ENCODE data around the gene DNASE1L1.

DNA sequence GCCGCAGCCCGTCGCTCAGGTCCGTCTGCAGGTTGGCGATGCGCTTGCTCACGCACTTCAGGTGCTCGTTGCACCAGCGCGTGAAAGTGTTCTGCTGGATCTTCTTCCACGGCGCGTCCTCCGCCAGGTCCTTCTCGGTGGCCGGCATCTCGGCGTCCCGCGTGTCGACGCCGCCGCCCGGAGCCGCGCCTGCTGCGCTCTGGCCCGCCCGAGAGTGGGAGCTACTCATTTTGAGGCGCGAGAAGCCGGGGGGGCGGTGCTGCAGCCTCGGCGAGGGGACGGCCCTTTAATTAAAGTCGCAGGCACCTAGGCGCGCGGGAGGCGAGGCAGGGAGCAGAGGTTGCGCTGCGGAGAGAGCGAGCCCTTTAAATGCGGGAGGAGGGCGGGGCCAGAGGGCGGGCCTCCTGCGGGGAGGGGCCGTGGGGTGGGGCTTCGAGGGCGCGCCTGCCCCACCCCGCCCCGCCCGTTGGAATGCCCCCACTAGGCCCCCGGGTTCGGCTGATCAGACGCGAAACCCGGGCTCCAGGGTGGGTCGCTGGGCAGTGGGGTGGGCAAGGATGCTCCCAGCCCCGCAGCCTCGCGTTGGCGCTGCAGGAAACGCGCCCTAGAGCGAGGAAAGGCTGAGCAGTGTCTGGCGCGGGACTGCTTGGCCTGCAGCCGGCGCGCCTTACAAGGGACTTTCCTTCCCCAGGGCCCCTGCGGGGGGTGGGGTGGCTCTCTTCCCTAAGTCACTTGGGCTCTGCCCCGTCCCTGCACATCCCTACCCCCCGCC is 37.9 kb downstream of the DNASE1L1 start:
- TF ChIP-seq CTCF (tag by site-specific recombination; IDR thresholded peaks at IDR 0.05), result peak; percentile 46
- no peak for TF ChIP-seq ZNF560 (tag by site-specific recombination; IDR thresholded peaks at IDR 0.05; ENCODE audit: borderline replicate concordance)
- TF ChIP-seq ZBTB17 (tag by site-specific recombination; IDR thresholded peaks at IDR 0.05), result peak; percentile 74
- TF ChIP-seq ZNF175 (tag by site-specific recombination; IDR thresholded peaks at IDR 0.05), result no peak
- no peak for TF ChIP-seq ZNF239 (tag by site-specific recombination; IDR thresholded peaks at IDR 0.05)
- TF ChIP-seq ZSCAN5A (tag by site-specific recombination; IDR thresholded peaks at IDR 0.05), result 0 out of 2 replicates have a peak, but pooled peaks have one; percentile 69
- TF ChIP-seq, protein P1, sequence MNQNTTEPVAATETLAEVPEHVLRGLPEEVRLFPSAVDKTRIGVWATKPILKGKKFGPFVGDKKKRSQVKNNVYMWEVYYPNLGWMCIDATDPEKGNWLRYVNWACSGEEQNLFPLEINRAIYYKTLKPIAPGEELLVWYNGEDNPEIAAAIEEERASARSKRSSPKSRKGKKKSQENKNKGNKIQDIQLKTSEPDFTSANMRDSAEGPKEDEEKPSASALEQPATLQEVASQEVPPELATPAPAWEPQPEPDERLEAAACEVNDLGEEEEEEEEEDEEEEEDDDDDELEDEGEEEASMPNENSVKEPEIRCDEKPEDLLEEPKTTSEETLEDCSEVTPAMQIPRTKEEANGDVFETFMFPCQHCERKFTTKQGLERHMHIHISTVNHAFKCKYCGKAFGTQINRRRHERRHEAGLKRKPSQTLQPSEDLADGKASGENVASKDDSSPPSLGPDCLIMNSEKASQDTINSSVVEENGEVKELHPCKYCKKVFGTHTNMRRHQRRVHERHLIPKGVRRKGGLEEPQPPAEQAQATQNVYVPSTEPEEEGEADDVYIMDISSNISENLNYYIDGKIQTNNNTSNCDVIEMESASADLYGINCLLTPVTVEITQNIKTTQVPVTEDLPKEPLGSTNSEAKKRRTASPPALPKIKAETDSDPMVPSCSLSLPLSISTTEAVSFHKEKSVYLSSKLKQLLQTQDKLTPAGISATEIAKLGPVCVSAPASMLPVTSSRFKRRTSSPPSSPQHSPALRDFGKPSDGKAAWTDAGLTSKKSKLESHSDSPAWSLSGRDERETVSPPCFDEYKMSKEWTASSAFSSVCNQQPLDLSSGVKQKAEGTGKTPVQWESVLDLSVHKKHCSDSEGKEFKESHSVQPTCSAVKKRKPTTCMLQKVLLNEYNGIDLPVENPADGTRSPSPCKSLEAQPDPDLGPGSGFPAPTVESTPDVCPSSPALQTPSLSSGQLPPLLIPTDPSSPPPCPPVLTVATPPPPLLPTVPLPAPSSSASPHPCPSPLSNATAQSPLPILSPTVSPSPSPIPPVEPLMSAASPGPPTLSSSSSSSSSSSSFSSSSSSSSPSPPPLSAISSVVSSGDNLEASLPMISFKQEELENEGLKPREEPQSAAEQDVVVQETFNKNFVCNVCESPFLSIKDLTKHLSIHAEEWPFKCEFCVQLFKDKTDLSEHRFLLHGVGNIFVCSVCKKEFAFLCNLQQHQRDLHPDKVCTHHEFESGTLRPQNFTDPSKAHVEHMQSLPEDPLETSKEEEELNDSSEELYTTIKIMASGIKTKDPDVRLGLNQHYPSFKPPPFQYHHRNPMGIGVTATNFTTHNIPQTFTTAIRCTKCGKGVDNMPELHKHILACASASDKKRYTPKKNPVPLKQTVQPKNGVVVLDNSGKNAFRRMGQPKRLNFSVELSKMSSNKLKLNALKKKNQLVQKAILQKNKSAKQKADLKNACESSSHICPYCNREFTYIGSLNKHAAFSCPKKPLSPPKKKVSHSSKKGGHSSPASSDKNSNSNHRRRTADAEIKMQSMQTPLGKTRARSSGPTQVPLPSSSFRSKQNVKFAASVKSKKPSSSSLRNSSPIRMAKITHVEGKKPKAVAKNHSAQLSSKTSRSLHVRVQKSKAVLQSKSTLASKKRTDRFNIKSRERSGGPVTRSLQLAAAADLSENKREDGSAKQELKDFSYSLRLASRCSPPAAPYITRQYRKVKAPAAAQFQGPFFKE (tag by site-specific recombination; IDR thresholded peaks at IDR 0.05; ENCODE audit: borderline replicate concordance), result no peak
- no peak for TF ChIP-seq SALL2 (tag by site-specific recombination; IDR thresholded peaks at IDR 0.05; ENCODE audit: borderline replicate concordance)
- no peak for TF ChIP-seq ZNF23 (tag by site-specific recombination; IDR thresholded peaks at IDR 0.05; ENCODE audit: borderline replicate concordance)
- TF ChIP-seq ZNF513 (tag by site-specific recombination; IDR thresholded peaks at IDR 0.05), result peak; percentile 28; the same call in 1 of the 2 replicates
- peak; percentile 87 for TF ChIP-seq ZBTB26 (tag by site-specific recombination; optimal IDR thresholded peaks at IDR 0.05)
- TF ChIP-seq ZNF350 (tag by site-specific recombination; IDR thresholded peaks at IDR 0.05), result no peak

Measured in HEK293 (cell line).